Gastroesophageal sphincter (tissue), 3 donors: ENCODE data around the gene IFI30.

Experiments used
- EP300 ChIP-seq: sonication (generic); formaldehyde crosslinking; IDR thresholded peaks from one replicate; pipeline ENCODE4 v1.6.1; 2017; ENCODE audit warnings: antibody characterized with exemption, mild to moderate bottlenecking
- POLR2A ChIP-seq, 2 donors: fragments of 450-650 bp; IDR thresholded peaks; one replicate each; pipeline ENCODE4 v1.6.1; 2017; ENCODE audit warnings: antibody characterized with exemption in 2 of 2, mild to moderate bottlenecking in 2 of 2, moderate library complexity in 1 of 2
- TF ChIP-seq, protein P1 (sequence below), 4 experiments: fragments of 200-600 bp in 2 of 4; fragments of 450-650 bp in 2 of 4; sonication (generic) in 1 of 4; IDR thresholded peaks; one replicate each; pipeline ENCODE4 v1.5.1; 2017 to 2019; ENCODE audit warnings: antibody characterized with exemption in 4 of 4, mild to moderate bottlenecking in 2 of 4, moderate library complexity in 2 of 4

DNA sequence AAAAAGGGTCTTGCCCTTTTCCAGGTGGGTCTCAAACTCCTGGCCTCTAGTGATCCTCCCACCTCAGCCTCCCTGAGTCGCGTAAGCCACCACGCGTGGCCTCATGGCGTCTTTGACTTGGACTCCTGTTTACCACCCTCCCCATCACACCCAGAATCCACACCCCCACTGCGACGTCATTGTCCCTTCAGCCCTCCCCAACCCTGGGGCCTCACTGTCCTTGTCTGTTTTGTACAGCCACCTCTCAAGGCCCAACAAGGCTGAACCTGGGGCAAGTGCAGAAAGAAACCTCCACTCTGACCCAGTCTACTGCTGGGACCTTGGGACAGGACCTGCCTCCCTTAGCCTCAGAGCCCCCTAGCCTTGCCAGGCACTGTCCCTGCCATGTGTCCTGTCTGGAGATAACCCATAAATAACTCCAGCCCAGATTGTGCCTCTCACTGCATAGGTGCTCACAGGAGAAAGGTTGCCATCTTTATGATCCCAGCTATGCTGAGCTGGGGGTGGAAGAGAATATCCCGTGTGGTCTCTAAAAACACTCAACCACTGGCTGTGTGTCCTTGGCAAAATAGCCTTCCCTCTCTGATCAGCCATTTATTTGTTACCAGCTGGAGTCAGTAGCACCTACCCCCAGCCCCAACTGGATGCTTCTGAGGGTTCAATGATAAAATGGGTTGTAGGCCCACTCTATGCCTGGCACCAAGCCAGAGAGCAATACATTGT lies 1.8 kb upstream of the IFI30 start:
- TF ChIP-seq POLR2A (IDR thresholded peaks at IDR 0.05) = no peak
- TF ChIP-seq, protein P1, sequence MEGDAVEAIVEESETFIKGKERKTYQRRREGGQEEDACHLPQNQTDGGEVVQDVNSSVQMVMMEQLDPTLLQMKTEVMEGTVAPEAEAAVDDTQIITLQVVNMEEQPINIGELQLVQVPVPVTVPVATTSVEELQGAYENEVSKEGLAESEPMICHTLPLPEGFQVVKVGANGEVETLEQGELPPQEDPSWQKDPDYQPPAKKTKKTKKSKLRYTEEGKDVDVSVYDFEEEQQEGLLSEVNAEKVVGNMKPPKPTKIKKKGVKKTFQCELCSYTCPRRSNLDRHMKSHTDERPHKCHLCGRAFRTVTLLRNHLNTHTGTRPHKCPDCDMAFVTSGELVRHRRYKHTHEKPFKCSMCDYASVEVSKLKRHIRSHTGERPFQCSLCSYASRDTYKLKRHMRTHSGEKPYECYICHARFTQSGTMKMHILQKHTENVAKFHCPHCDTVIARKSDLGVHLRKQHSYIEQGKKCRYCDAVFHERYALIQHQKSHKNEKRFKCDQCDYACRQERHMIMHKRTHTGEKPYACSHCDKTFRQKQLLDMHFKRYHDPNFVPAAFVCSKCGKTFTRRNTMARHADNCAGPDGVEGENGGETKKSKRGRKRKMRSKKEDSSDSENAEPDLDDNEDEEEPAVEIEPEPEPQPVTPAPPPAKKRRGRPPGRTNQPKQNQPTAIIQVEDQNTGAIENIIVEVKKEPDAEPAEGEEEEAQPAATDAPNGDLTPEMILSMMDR (IDR thresholded peaks at IDR 0.05) = no peak
- TF ChIP-seq EP300 = no peak
